GM18861 (cell line): ENCODE data around the gene CASP1.

Source experiments
- ATAC-seq: cut with Tn5 transposase; IDR thresholded peaks from one replicate; pipeline ENCODE4 v1.9.1; 2021; ENCODE audit not compliant: unreplicated experiment

CASP1 gene

GRCh38 chr11:104992781-104993180 lies 42.2 kb downstream of the CASP1 start:
- no peak for ATAC-seq

DNA sequence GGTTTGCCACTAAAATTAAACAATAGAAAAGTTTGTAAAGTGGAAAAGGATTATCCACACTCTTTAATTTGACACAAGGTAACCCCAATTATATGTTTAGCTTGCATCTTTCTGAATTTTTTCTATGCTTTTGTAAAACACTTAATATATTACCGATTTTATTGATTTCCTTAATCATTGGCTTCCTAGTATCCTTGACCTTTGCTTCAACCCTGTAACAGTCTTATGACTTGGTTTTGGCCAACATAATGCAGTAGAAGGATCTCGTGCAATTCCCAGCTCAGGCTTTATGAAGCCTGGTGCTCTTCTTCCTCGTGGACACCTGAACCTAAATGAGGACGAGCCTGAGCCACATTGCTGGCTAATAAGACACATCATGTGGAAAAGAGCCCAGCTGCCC lies 43.0 kb downstream of the CASP1 start:
- ATAC-seq, result no peak

DNA sequence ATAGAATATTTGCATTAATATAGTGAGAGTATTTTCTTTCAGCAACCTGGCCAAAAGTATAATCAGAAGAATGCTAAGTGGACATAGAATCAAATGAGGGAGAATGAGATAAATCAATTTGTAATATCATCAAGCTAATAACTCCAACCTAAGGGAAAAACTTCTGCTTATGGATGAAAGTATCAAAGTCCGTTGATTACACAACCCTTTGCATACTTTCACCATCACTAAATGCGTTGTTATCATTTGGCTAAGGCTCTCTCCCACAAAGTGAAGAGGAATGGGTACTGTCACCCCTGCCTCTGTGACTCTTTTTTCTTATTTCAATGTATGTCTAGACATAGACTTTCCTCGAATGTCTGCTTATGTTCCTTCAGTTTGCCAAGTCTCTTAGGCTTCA lies 50.1 kb downstream of the CASP1 start:
- ATAC-seq, result no peak

DNA sequence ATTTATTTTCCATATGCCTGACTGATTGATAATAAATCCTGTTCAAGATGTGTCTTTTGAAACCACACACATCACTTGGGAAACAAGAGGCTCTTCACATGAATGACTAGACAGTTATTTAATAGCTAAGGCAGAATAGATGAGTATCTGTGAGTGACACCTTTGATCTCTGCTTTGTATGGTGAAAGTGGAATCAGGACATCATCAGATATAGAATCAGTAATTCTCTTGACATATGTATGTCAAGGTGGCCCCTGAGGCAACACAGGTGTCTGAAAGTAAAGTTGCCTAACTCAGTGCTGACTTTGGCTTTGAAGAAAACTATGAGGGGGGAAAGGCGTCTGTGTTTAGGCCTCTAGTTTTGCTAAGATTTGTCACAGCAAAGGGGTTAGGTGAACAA lies 55.1 kb downstream of the CASP1 start:
- ATAC-seq, result no peak
